Kidney tubule cell (primary cell): ENCODE results near the gene KIF1C.
A peak's percentile ranks its signal among the peaks of the same experiment; 100 is the strongest.
"Not testable (repeated sequence)": the region's sequence is repeated elsewhere in the genome, so short reads cannot be mapped to it uniquely, and the experiment has no call there.

Experiments
- DNase-seq: peaks from one replicate; pipeline ENCODE4 v3.0.0-alpha.2; 2018; ENCODE audit warnings: low spot score

Gene KIF1C

GRCh38 chr17:5002121-5002788 is 4.5 kb downstream of the KIF1C start:
- DNase-seq = no peak

- DNase-seq = no peak
Measured at GRCh38 chr17:5003214-5003867, 5.6 kb downstream of the KIF1C start.

- peak; percentile 47 for DNase-seq
Measured at GRCh38 chr17:5011928-5012327, 14.2 kb downstream of the KIF1C start.

GRCh38 chr17:5014357-5014756 is 16.6 kb downstream of the KIF1C start:
- DNase-seq = no peak

- DNase-seq = no peak
Measured at GRCh38 chr17:5019475-5019956, 21.8 kb downstream of the KIF1C start.

GRCh38 chr17:5020502-5021023 is 22.8 kb downstream of the KIF1C start:
- DNase-seq = no peak

- no peak for DNase-seq
Measured at GRCh38 chr17:5022171-5022711, 24.5 kb downstream of the KIF1C start.

GRCh38 chr17:5023588-5024147 is 25.9 kb downstream of the KIF1C start:
- no peak for DNase-seq

- DNase-seq = no peak
Measured at GRCh38 chr17:5024604-5025003, 26.9 kb downstream of the KIF1C start.

- no peak for DNase-seq
Measured at GRCh38 chr17:5027299-5027698, 29.5 kb downstream of the KIF1C start.

DNA sequence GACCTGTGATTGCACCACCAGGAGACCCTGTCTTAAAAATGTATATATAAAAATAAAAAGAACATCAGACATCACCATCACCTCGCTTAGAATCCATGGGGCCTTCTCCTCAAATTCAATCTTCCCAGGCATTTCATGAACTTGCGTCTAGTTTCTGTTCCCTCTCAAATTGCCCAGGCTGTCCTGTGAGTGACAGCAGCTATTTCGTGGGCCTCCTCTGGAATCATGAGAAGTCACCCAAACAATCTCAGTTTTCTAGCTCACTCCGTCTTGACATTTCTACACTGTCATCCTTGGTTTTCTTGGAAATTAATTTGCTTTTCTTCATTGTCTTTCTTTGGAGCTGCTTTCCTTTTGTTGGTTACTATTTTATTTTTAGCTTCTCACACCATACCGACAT is 30.2 kb downstream of the KIF1C start:
- no peak for DNase-seq

GRCh38 chr17:5030168-5030567 is 32.4 kb downstream of the KIF1C start:
- not testable (repeated sequence) for DNase-seq

GRCh38 chr17:5031365-5032082 is 33.8 kb downstream of the KIF1C start:
- DNase-seq = peak; percentile 76

GRCh38 chr17:5032865-5033264 is 35.1 kb downstream of the KIF1C start:
- no peak for DNase-seq

DNA sequence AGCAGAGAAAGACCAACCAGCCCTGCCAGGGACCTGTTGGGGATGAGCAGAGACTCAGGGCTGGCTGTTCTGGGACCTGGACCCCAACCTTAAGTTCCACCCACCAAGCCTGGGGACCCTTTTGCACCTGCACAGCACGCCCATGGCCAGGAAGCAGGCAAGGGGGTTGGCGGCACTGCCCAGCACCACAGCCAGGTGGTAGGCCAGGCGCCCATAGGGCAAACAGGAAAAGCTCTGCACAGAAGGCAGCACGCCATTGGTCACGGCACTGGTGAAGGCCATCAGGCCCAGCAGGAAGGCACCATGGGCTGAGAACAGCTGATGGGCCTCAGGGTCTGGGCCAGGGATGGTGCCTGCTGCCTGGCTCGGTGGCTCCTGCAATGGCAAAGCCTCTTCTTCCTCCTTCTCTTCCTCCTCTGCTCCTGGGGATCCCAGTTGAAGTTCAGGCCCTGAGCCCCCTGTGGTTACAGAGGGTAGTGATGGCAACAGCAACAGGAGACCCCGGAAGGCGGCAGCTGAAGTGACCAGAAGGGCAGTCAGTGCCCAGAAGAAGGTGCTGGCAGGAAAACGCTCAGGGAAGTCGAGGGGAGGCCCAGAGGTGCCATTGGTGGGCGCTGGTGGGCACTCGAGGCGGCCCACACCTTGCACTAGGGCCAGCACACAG is 35.7 kb downstream of the KIF1C start:
- no peak for DNase-seq

- no peak for DNase-seq
Measured at GRCh38 chr17:5034063-5034462, 36.3 kb downstream of the KIF1C start.

- DNase-seq = no peak
Measured at GRCh38 chr17:5034651-5035050, 36.9 kb downstream of the KIF1C start.

DNA sequence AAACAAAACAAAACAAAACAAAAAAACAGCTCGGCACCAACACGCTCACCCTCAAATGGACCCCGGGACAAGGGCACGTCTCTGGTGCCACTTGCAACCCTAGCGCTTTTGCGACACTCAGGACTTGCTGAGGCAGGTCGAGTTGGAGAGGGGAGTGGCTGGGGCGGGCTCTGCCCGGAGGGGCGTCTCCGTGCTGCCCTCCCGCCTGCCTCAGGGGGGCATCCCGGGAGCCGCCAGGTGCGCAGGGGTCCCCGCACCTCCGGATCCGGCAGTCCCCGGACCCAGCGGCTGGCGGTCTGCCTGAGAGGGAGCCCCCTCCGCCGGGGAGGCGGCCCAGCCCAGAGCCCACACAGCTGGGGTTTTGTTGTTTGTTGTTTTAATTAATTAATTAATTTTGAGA is 37.6 kb downstream of the KIF1C start, which contains the start of gene SLC52A1:
TSS of gene SLC52A1 (minus strand) at position 112 of the 400 bp plus-strand sequence. CDS start 820 bp downstream, outside the sequence.
- DNase-seq = no peak

GRCh38 chr17:5042157-5043022 is 44.6 kb downstream of the KIF1C start:
- no peak for DNase-seq

DNA sequence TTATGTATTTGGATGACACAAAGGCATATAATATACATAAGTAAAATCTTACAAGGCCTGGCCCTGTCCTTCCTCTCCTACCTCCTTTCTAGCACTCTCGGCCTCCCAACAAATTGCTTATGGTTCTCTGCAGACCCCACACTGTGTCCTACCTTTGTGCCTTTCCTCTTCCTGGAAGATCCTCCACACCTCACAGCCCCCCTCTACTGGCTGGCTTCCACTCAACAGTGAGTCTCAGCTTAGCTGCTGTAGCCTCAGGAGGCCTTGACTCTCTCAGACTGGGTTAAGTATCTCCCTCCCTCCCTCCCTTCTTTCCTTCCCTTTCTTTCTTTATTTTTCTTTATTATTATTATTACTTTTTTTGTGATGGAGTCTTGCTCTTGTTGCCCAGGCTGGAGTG is 45.8 kb downstream of the KIF1C start:
- no peak for DNase-seq

DNA sequence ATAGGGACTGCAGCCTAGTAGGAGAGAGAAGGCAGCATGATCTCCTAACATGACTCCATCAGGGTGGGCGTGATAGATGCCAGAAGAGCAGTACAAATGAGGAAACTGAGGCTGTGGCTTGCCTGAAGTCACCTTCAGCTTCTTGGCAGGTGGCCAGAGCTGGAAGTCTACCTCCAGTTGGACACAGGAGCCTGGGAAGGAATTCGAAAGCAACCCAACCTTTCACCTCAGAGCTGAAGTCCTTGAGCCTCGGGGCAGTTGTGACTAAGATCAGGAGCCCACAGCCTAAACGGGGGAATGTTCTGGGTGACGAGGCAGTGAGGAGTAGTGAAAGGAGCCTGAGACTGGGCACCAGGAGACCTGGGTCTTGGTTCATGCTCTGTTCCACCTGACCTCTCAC is 46.9 kb downstream of the KIF1C start:
- DNase-seq = peak; percentile 28
